Gastroesophageal sphincter (tissue), 3 donors: Measurements from ENCODE around the gene VPS35L.

Experiments used
- POLR2A ChIP-seq, 2 donors: fragments of 450-650 bp; IDR thresholded peaks; one replicate each; pipeline ENCODE4 v1.6.1; 2017; ENCODE audit warnings: antibody characterized with exemption in 2 of 2, mild to moderate bottlenecking in 2 of 2, moderate library complexity in 1 of 2
- POLR2AphosphoS5 ChIP-seq: sonication (generic); formaldehyde crosslinking; IDR thresholded peaks from one replicate; pipeline ENCODE4 v1.6.1; 2017; ENCODE audit warnings: antibody characterized with exemption
- TF ChIP-seq, protein P1 (sequence below), 4 experiments: fragments of 200-600 bp in 2 of 4; fragments of 450-650 bp in 2 of 4; sonication (generic) in 1 of 4; IDR thresholded peaks; one replicate each; pipeline ENCODE4 v1.5.1; 2017 to 2019; ENCODE audit warnings: antibody characterized with exemption in 4 of 4, mild to moderate bottlenecking in 2 of 4, moderate library complexity in 2 of 4

DNA sequence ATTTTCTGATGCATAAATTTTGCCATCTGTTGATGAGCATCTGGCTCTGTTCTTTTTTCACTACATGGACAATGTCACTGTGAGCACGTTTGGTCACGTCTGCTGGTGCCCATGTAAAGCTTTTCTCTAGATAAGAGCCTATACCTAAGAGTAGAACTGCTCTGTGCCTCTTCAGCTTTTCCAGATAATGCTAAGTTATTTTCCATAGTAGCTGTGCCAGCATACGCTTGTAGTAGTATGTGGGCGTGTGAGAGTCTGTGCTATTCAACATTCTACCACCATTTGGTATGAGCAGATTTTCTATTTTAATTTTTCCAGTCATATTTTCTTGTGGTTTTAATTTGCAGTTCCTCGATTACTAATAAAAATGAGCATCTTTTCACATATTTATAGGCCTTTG lies 33.2 kb downstream of the VPS35L start:
- TF ChIP-seq, protein P1, sequence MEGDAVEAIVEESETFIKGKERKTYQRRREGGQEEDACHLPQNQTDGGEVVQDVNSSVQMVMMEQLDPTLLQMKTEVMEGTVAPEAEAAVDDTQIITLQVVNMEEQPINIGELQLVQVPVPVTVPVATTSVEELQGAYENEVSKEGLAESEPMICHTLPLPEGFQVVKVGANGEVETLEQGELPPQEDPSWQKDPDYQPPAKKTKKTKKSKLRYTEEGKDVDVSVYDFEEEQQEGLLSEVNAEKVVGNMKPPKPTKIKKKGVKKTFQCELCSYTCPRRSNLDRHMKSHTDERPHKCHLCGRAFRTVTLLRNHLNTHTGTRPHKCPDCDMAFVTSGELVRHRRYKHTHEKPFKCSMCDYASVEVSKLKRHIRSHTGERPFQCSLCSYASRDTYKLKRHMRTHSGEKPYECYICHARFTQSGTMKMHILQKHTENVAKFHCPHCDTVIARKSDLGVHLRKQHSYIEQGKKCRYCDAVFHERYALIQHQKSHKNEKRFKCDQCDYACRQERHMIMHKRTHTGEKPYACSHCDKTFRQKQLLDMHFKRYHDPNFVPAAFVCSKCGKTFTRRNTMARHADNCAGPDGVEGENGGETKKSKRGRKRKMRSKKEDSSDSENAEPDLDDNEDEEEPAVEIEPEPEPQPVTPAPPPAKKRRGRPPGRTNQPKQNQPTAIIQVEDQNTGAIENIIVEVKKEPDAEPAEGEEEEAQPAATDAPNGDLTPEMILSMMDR (IDR thresholded peaks at IDR 0.05) = no peak
- no peak for TF ChIP-seq POLR2AphosphoS5
- no peak for TF ChIP-seq POLR2A (IDR thresholded peaks at IDR 0.05)
